WTC11 (cell line): Measurements from ENCODE around the gene ZNF740. TPM values are rescaled to one million over a fixed set of nuclear protein-coding genes. Genes with fewer than 3 reads are reported as not detected.

Experiments used
- ATAC-seq: fragments of 200-7000 bp; cut with Tn5 transposase; 2 replicates; pipeline ENCODE4 v1.10.0; 2021; ENCODE audit warnings: mild to moderate bottlenecking, moderate library complexity
- CTCF ChIA-PET: fragments of 300-600 bp; sonication (Branson Sonifier 250); formaldehyde crosslinking; loops from one replicate; lab custom pipeline; 2021; ENCODE audit warnings: antibody characterized with exemption; lab: Charles Lee
- POLR2A ChIA-PET: fragments of 350-600 bp; sonication (Branson Sonifier 250); formaldehyde crosslinking; loops from one replicate; lab custom pipeline; 2021; ENCODE audit warnings: antibody characterized with exemption; lab: Charles Lee
- DNase-seq: peaks from one replicate; pipeline ENCODE4 v3.0.0; 2021; ENCODE audit warnings: low spot score
- H3K27ac Mint-ChIP-seq: 2 replicates; pipeline ENCODE4 v1.8.0; 2021; ENCODE audit warnings: mixed read lengths
- H3K27me3 Mint-ChIP-seq: 2 replicates; pipeline ENCODE4 v1.8.0; 2021; ENCODE audit warnings: low read depth, mild to moderate bottlenecking, moderate library complexity, mixed read lengths
- H3K36me3 Mint-ChIP-seq: 2 replicates; pipeline ENCODE4 v1.8.0; 2021; ENCODE audit warnings: mixed read lengths
- H3K4me1 Mint-ChIP-seq: 2 replicates; pipeline ENCODE4 v1.8.0; 2022; ENCODE audit warnings: mixed read lengths
- H3K4me3 Mint-ChIP-seq: 2 replicates; pipeline ENCODE4 v1.8.0; 2021; ENCODE audit warnings: mild to moderate bottlenecking, moderate library complexity, mixed read lengths
- H3K9me3 Mint-ChIP-seq: 2 replicates; pipeline ENCODE4 v1.8.0; 2021; ENCODE audit warnings: mixed read lengths
- ATF1 ChIP-seq: sonication (generic); formaldehyde crosslinking; IDR thresholded peaks from 2 replicates; pipeline ENCODE4 v1.8.1; 2023; ENCODE audit warnings: mild to moderate bottlenecking, moderate library complexity, missing genetic modification reagents
- CDX4 ChIP-seq: fragments of 250-450 bp; sonication (Bioruptor Pico); IDR thresholded peaks from 2 replicates; pipeline ENCODE4 v1.9.0; 2021; ENCODE audit warnings: moderate library complexity, mild to moderate bottlenecking, inconsistent platforms, borderline replicate concordance
- ELF4 ChIP-seq: sonication (generic); formaldehyde crosslinking; IDR thresholded peaks from 2 replicates; pipeline ENCODE4 v1.8.1; 2022; ENCODE audit warnings: low read depth, mild to moderate bottlenecking, moderate library complexity, missing genetic modification reagents
- FOXP1 ChIP-seq: sonication (generic); formaldehyde crosslinking; IDR thresholded peaks from 2 replicates; pipeline ENCODE4 v1.8.0; 2022; ENCODE audit warnings: missing genetic modification reagents, mild to moderate bottlenecking, moderate library complexity, borderline replicate concordance
- GABPB1 ChIP-seq: sonication (generic); formaldehyde crosslinking; IDR thresholded peaks from 2 replicates; pipeline ENCODE4 v1.8.1; 2023; ENCODE audit warnings: mild to moderate bottlenecking, missing genetic modification reagents
- IRF2 ChIP-seq: sonication (generic); formaldehyde crosslinking; IDR thresholded peaks from 2 replicates; pipeline ENCODE4 v1.8.0; 2022; ENCODE audit warnings: low read depth, missing genetic modification reagents, borderline replicate concordance
- JUN ChIP-seq: sonication (generic); formaldehyde crosslinking; IDR thresholded peaks from 2 replicates; pipeline ENCODE4 v1.8.0; 2023; ENCODE audit warnings: mild to moderate bottlenecking, missing genetic modification reagents
- MLX ChIP-seq: sonication (generic); formaldehyde crosslinking; IDR thresholded peaks from 2 replicates; pipeline ENCODE4 v1.8.1; 2023; ENCODE audit warnings: mild to moderate bottlenecking, missing genetic modification reagents, moderate library complexity
- PRRX2 ChIP-seq: fragments of 250-450 bp; sonication (Bioruptor Pico); IDR thresholded peaks from 2 replicates; pipeline ENCODE4 v1.8.0; 2021; ENCODE audit warnings: mild to moderate bottlenecking
- STAT6 ChIP-seq: sonication (generic); formaldehyde crosslinking; conservative IDR thresholded peaks from 2 replicates; pipeline ENCODE4 v1.8.1; 2023; ENCODE audit warnings: mild to moderate bottlenecking, low read depth, missing genetic modification reagents, moderate library complexity
- TEAD4 ChIP-seq: sonication (generic); formaldehyde crosslinking; IDR thresholded peaks from 2 replicates; pipeline ENCODE4 v1.8.0; 2022; ENCODE audit warnings: mild to moderate bottlenecking, missing genetic modification reagents
- ZNF263 ChIP-seq: sonication (generic); formaldehyde crosslinking; IDR thresholded peaks from 2 replicates; pipeline ENCODE4 v1.8.1; 2022; ENCODE audit warnings: low read depth, mild to moderate bottlenecking, moderate library complexity, missing genetic modification reagents
- ZSCAN18 ChIP-seq: fragments of 250-450 bp; sonication (Bioruptor Pico); IDR thresholded peaks from 2 replicates; pipeline ENCODE4 v2.1.2; 2022; ENCODE audit warnings: mild to moderate bottlenecking, moderate library complexity
- total RNA-seq: library from RNA; stranded (reverse); gene quantifications from 3 replicates; pipeline ENCODE4 v1.2.3, GENCODE V29; 2021
- TF ChIP-seq, protein P1 (sequence below): fragments of 250-450 bp; sonication (Bioruptor Pico); IDR thresholded peaks from 2 replicates; pipeline ENCODE4 v1.9.0; 2021; ENCODE audit warnings: mild to moderate bottlenecking, borderline replicate concordance
- TF ChIP-seq, protein P2 (sequence below): fragments of 200-600 bp; IDR thresholded peaks from 2 replicates; pipeline ENCODE4 v1.8.0; 2022; ENCODE audit warnings: antibody characterized with exemption
- TF ChIP-seq, protein P3 (sequence below): sonication (generic); formaldehyde crosslinking; IDR thresholded peaks from 2 replicates; pipeline ENCODE4 v1.8.1; 2022; ENCODE audit warnings: low read depth, missing genetic modification reagents, borderline replicate concordance
- TF ChIP-seq, protein P4 (sequence below): sonication (generic); formaldehyde crosslinking; IDR thresholded peaks from 2 replicates; pipeline ENCODE4 v1.8.1; 2023; ENCODE audit warnings: mild to moderate bottlenecking, missing genetic modification reagents, moderate library complexity

ZNF740 gene
- total RNA-seq, 1 experiment from 2014 or later: 26.6 TPM

- POLR2A ChIA-PET: interaction anchor here (0.6 kb wide), 1 partner anchor 282 kb away, joined by 3 read pairs; no protein-coding TSS in a partner anchor
- TF ChIP-seq MLX (CRISPR knock-in tag) (no peak), GABPB1 (no peak), CDX4 (no peak)
- TF ChIP-seq, protein P1, sequence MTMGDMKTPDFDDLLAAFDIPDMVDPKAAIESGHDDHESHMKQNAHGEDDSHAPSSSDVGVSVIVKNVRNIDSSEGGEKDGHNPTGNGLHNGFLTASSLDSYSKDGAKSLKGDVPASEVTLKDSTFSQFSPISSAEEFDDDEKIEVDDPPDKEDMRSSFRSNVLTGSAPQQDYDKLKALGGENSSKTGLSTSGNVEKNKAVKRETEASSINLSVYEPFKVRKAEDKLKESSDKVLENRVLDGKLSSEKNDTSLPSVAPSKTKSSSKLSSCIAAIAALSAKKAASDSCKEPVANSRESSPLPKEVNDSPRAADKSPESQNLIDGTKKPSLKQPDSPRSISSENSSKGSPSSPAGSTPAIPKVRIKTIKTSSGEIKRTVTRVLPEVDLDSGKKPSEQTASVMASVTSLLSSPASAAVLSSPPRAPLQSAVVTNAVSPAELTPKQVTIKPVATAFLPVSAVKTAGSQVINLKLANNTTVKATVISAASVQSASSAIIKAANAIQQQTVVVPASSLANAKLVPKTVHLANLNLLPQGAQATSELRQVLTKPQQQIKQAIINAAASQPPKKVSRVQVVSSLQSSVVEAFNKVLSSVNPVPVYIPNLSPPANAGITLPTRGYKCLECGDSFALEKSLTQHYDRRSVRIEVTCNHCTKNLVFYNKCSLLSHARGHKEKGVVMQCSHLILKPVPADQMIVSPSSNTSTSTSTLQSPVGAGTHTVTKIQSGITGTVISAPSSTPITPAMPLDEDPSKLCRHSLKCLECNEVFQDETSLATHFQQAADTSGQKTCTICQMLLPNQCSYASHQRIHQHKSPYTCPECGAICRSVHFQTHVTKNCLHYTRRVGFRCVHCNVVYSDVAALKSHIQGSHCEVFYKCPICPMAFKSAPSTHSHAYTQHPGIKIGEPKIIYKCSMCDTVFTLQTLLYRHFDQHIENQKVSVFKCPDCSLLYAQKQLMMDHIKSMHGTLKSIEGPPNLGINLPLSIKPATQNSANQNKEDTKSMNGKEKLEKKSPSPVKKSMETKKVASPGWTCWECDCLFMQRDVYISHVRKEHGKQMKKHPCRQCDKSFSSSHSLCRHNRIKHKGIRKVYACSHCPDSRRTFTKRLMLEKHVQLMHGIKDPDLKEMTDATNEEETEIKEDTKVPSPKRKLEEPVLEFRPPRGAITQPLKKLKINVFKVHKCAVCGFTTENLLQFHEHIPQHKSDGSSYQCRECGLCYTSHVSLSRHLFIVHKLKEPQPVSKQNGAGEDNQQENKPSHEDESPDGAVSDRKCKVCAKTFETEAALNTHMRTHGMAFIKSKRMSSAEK (CRISPR knock-in tag): no peak
- TF ChIP-seq, protein P2, sequence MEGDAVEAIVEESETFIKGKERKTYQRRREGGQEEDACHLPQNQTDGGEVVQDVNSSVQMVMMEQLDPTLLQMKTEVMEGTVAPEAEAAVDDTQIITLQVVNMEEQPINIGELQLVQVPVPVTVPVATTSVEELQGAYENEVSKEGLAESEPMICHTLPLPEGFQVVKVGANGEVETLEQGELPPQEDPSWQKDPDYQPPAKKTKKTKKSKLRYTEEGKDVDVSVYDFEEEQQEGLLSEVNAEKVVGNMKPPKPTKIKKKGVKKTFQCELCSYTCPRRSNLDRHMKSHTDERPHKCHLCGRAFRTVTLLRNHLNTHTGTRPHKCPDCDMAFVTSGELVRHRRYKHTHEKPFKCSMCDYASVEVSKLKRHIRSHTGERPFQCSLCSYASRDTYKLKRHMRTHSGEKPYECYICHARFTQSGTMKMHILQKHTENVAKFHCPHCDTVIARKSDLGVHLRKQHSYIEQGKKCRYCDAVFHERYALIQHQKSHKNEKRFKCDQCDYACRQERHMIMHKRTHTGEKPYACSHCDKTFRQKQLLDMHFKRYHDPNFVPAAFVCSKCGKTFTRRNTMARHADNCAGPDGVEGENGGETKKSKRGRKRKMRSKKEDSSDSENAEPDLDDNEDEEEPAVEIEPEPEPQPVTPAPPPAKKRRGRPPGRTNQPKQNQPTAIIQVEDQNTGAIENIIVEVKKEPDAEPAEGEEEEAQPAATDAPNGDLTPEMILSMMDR: peak; percentile 48
- peaks cover 4% of the 10 kb centered on the region; the same call in 1 of the 2 replicates for H3K27me3 Mint-ChIP-seq
- H3K36me3 Mint-ChIP-seq: peaks cover 28% of the 10 kb centered on the region
- H3K9me3 Mint-ChIP-seq: no peaks in the 10 kb centered on the region
- DNase-seq: no peak
- no peak overlapping the region for H3K4me3 Mint-ChIP-seq
- CTCF ChIA-PET: interaction anchor here (0.6 to 12.2 kb wide), 30 partner anchors 9 to 224 kb away, joined by 3 to 333 read pairs (median 6); partner anchors contain the start of genes AAAS, CSAD, ESPL1 and MYG1
- no peak for ATAC-seq
- H3K4me1 Mint-ChIP-seq: peaks cover 47% of the 10 kb centered on the region
- no peak overlapping the region for H3K27ac Mint-ChIP-seq
Observed at GRCh38 chr12:53211476-53212381, 31.2 kb downstream of the ZNF740 start.

GRCh38 chr12:53212931-53213330 lies 32.4 kb downstream of the ZNF740 start:
- H3K9me3 Mint-ChIP-seq: no peaks in the 10 kb centered on the region
- peaks cover 55% of the 10 kb centered on the region for H3K4me1 Mint-ChIP-seq
- POLR2A ChIA-PET: interaction anchor here (1.0 kb wide), 1 partner anchor 40 kb away, joined by 3 read pairs; no protein-coding TSS in a partner anchor
- H3K36me3 Mint-ChIP-seq: peaks cover 28% of the 10 kb centered on the region
- H3K27ac Mint-ChIP-seq: no peak overlapping the region
- CTCF ChIA-PET: interaction anchor here (0.8 to 12.2 kb wide), 23 partner anchors 8 to 215 kb away, joined by 3 to 333 read pairs (median 15); partner anchors contain the start of genes CSAD, ESPL1, MYG1 and PFDN5
- ATAC-seq: no peak
- TF ChIP-seq FOXP1 (CRISPR knock-in tag) (no peak), TEAD4 (CRISPR knock-in tag) (no peak), STAT6 (CRISPR knock-in tag) (no peak), JUN (no peak), ZNF263 (CRISPR knock-in tag) (no peak), IRF2 (CRISPR knock-in tag) (no peak), ZSCAN18 (no peak), ELF4 (CRISPR knock-in tag) (no peak), PRRX2 (CRISPR knock-in tag) (no peak), ATF1 (CRISPR knock-in tag) (no peak)
- TF ChIP-seq, protein P3, sequence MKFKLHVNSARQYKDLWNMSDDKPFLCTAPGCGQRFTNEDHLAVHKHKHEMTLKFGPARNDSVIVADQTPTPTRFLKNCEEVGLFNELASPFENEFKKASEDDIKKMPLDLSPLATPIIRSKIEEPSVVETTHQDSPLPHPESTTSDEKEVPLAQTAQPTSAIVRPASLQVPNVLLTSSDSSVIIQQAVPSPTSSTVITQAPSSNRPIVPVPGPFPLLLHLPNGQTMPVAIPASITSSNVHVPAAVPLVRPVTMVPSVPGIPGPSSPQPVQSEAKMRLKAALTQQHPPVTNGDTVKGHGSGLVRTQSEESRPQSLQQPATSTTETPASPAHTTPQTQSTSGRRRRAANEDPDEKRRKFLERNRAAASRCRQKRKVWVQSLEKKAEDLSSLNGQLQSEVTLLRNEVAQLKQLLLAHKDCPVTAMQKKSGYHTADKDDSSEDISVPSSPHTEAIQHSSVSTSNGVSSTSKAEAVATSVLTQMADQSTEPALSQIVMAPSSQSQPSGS (CRISPR knock-in tag): no peak
- TF ChIP-seq, protein P4, sequence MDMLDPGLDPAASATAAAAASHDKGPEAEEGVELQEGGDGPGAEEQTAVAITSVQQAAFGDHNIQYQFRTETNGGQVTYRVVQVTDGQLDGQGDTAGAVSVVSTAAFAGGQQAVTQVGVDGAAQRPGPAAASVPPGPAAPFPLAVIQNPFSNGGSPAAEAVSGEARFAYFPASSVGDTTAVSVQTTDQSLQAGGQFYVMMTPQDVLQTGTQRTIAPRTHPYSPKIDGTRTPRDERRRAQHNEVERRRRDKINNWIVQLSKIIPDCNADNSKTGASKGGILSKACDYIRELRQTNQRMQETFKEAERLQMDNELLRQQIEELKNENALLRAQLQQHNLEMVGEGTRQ: no peak
- TF ChIP-seq, all 79 proteins: peak for 0
- Mint-ChIP-seq H3K4me3 (no peak overlapping the region), H3K27me3 (no peaks in the 10 kb centered on the region)
- DNase-seq: no peak
